ENCODE measurements around the gene DBT. TPM values are rescaled to one million over a fixed set of nuclear protein-coding genes. Genes with fewer than 3 reads are reported as not detected.

Gene DBT
- total RNA-seq, 6 experiments from 2014 or later = 5.1 to 32.5 (median 18.2) TPM

DNA sequence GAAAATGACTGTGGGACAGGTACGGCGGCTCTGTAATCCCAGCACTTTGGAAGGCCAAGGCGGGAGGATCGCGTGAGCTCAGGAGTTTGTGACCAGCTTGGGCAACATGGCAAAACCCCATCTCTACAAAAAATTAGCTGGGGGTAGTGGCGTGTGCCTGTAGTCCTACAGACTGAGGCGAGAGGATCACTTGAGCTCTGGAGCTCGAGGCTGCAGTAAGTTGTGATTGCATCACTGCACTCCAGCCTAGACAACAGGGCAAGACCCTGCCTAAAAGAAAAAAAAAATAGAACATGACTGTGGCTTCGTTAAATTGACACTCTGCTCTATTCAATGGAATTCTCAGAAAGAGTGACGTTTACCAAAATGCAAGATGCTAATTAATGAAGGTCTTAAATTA lies 3.9 kb upstream of the DBT start:
- Histone ChIP-seq H3K4me1 (peaks cover 0 to 11% (median 0%) of the 10 kb centered on the region in 4 donors), H3K27me3 (no peaks in the 10 kb centered on the region), H3K4me3 (no peak overlapping the region), H3K9me3 (no peaks in the 10 kb centered on the region), H3K36me3 (no peaks in the 10 kb centered on the region), H3K27ac (no peak overlapping the region)
- DNase-seq (no peak), ATAC-seq (no peak)
- no peak for TF ChIP-seq CTCF (IDR thresholded peaks at IDR 0.05)
- intact Hi-C loops (cut with DNase I) = no loop called here
- WGBS (ENCODE audit: insufficient coverage, low coverage, low lambda C conversion rate, missing lambda C conversion rate) = 46% methylated on average over 8 of the region's 10 CpGs

GRCh38 chr1:100252901-100253300 lies 3.3 kb upstream of the DBT start:
- H3K27me3 ChIP-seq = no peaks in the 10 kb centered on the region
- no peaks in the 10 kb centered on the region for H3K36me3 ChIP-seq
- intact Hi-C loops (cut with DNase I) = no loop called here
- H3K27ac ChIP-seq = no peak overlapping the region
- no peak overlapping the region for H3K4me3 ChIP-seq
- H3K4me1 ChIP-seq = peaks cover 0 to 15% (median 0%) of the 10 kb centered on the region in 4 donors
- DNase-seq (no peak), ATAC-seq (no peak)
- TF ChIP-seq CTCF (IDR thresholded peaks at IDR 0.05) = no peak
- no peak for TF ChIP-seq POLR2A (IDR thresholded peaks at IDR 0.05)
- 67% methylated on average over 4 of the region's 4 CpGs for WGBS (ENCODE audit: insufficient coverage, low coverage, low lambda C conversion rate, missing lambda C conversion rate)
- H3K9me3 ChIP-seq = no peaks in the 10 kb centered on the region

DNA sequence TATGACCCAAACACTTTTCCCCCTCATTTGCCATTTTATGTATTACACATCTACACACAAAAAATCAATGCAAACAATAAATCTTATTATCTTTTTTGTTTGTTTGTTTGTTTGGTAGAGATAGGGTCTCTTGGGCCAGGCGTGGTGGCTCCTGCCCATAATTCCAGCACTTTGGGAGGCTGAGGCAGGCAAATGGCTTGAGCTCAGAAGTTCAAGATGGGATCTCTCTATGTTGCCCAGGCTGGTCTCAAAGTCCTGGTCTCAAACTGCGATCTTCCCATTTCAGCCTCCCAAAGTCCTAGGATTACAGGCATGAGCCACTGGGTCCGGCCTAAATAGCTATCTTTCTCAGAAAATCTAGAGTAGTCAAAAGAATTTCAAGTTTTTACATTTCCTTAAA lies 1.2 kb upstream of the DBT start:
- DNase-seq (no peak), ATAC-seq (no peak)
- H3K4me3 ChIP-seq = no peak overlapping the region
- H3K36me3 ChIP-seq = no peaks in the 10 kb centered on the region
- H3K9me3 ChIP-seq = no peaks in the 10 kb centered on the region
- 84% methylated on average over 3 of the region's 3 CpGs for WGBS (ENCODE audit: insufficient coverage, low coverage, low lambda C conversion rate, missing lambda C conversion rate)
- no peak overlapping the region for H3K27ac ChIP-seq
- H3K27me3 ChIP-seq = no peaks in the 10 kb centered on the region
- intact Hi-C loops (cut with DNase I) = no loop called here
- peaks cover 0 to 15% (median 0%) of the 10 kb centered on the region in 4 donors for H3K4me1 ChIP-seq
- no peak for TF ChIP-seq CTCF (IDR thresholded peaks at IDR 0.05)
- no peak for TF ChIP-seq POLR2A (IDR thresholded peaks at IDR 0.05)

- no peak for DNase-seq
- 0% methylated on average over 1 of the region's 1 CpG for WGBS (ENCODE audit: insufficient coverage, low coverage, low lambda C conversion rate, missing lambda C conversion rate)
- Histone ChIP-seq H3K4me3 (peak overlapping the region; percentile 74 to 84 (median 80)), H3K9me3 (no peaks in the 10 kb centered on the region), H3K36me3 (no peaks in the 10 kb centered on the region), H3K27ac (peak overlapping the region in 2 of 3 donors; percentile 78 to 90), H3K27me3 (no peaks in the 10 kb centered on the region), H3K4me1 (peaks cover 0 to 15% (median 0%) of the 10 kb centered on the region in 4 donors)
- ATAC-seq = no peak
- intact Hi-C loops (cut with DNase I) = no loop called here
- no peak for TF ChIP-seq POLR2A (IDR thresholded peaks at IDR 0.05)
- no peak for TF ChIP-seq CTCF (IDR thresholded peaks at IDR 0.05)
These were observed 630 bp upstream of the DBT start for GRCh38 chr1:100250264-100250663.

GRCh38 chr1:100249155-100249536 lies 488 bp downstream of the DBT start:
- peak; percentile 2 to 10 (median 6) for ATAC-seq
- WGBS (ENCODE audit: insufficient coverage, low coverage, low lambda C conversion rate, missing lambda C conversion rate) = 0% methylated on average over 5 of the region's 12 CpGs

More at GRCh38 chr1:100249155-100249536, 488 bp downstream of the DBT start:
- Histone ChIP-seq H3K9me3 (no peaks in the 10 kb centered on the region), H3K27me3 (no peaks in the 10 kb centered on the region), H3K27ac (peak overlapping the region; percentile 71 to 90 (median 78)), H3K36me3 (no peaks in the 10 kb centered on the region), H3K4me3 (peak overlapping the region; percentile 74 to 84 (median 80)), H3K4me1 (peaks cover 0 to 15% (median 0%) of the 10 kb centered on the region in 4 donors)
- DNase-seq = no peak
- no peak for TF ChIP-seq POLR2A (IDR thresholded peaks at IDR 0.05)
- no peak for TF ChIP-seq CTCF (IDR thresholded peaks at IDR 0.05)
- intact Hi-C loops (cut with DNase I) = no loop called here

Measured in right lobe of liver (tissue), 6 donors.